ENCODE results near the gene DNAJB13.

DNAJB13 gene

GRCh38 chr11:74015919-74016684 lies 65.3 kb downstream of the DNAJB13 start:
- in situ Hi-C loops (cut with MboI; ENCODE audit: low sequenced_read_pairs): no loop called here

GRCh38 chr11:74017631-74018030 lies 66.8 kb downstream of the DNAJB13 start:
- Histone ChIP-seq H3K27me3 (ENCODE audit: low read depth) (no peaks in the 10 kb centered on the region), H3K9me3 (no peaks in the 10 kb centered on the region), H3K4me1 (no peaks in the 10 kb centered on the region), H3K36me3 (replicated peaks) (peaks cover 3% of the 10 kb centered on the region), H3K4me3 (no peak overlapping the region)
- no peak for DNase-seq (ENCODE audit: low spot score in 2 of 2)
- in situ Hi-C loops (cut with MboI; ENCODE audit: low sequenced_read_pairs): no loop called here

More at GRCh38 chr11:74015919-74016684, 65.3 kb downstream of the DNAJB13 start:
- no peaks in the 10 kb centered on the region for H3K27me3 ChIP-seq (ENCODE audit: low read depth)
- no peaks in the 10 kb centered on the region for H3K4me1 ChIP-seq
- H3K4me3 ChIP-seq: no peak overlapping the region
- H3K36me3 ChIP-seq (replicated peaks): peaks cover 3% of the 10 kb centered on the region
- DNase-seq (ENCODE audit: low spot score in 2 of 2): no peak
- no peaks in the 10 kb centered on the region for H3K9me3 ChIP-seq

GRCh38 chr11:74018331-74019005 lies 67.6 kb downstream of the DNAJB13 start:
- H3K27me3 ChIP-seq (ENCODE audit: low read depth): no peaks in the 10 kb centered on the region
- no peaks in the 10 kb centered on the region for H3K9me3 ChIP-seq
- DNase-seq (ENCODE audit: low spot score in 2 of 2): no peak
- no peak overlapping the region for H3K4me3 ChIP-seq
- in situ Hi-C loops (cut with MboI; ENCODE audit: low sequenced_read_pairs): no loop called here
- H3K36me3 ChIP-seq (replicated peaks): peaks cover 3% of the 10 kb centered on the region
- H3K4me1 ChIP-seq: no peaks in the 10 kb centered on the region

DNA sequence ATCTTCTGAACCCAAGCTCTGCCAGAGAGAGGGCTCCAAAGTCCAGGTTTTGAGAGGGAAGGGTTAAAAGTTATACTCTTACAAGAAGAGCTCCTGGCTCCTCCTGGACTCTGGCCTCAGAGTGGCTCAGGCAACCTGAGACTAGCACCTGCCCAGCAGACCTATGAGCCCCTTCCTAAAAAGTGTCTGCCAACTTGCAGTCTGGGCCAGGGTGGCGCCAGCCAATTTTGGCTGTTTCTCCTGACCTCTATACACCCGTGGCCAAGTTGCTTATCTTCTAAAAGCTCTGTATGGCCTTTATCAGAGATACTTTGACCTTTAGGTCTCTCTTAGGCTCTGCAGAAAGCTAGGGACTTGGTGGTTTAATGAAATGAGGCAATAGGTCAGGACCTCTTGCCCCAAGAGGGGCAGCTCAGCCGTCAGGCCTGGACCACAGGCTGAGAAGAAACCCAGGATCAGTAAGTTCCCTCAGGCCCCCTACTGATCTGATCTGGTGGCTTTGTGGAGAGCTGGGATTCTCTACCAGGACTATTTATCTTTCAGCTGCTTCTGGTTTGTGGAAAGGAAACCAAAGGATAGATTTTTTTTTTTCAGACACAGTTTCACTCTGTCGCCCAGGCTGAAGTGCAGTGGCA lies 68.4 kb downstream of the DNAJB13 start:
- H3K9me3 ChIP-seq: no peaks in the 10 kb centered on the region
- no peaks in the 10 kb centered on the region for H3K4me1 ChIP-seq
- no peak for DNase-seq (ENCODE audit: low spot score in 2 of 2)
- peaks cover 3% of the 10 kb centered on the region for H3K36me3 ChIP-seq (replicated peaks)
- H3K4me3 ChIP-seq: no peak overlapping the region
- H3K27me3 ChIP-seq (ENCODE audit: low read depth): no peaks in the 10 kb centered on the region
- in situ Hi-C loops (cut with MboI; ENCODE audit: low sequenced_read_pairs): no loop called here

- no peak overlapping the region for H3K4me3 ChIP-seq
- in situ Hi-C loops (cut with MboI; ENCODE audit: low sequenced_read_pairs): no loop called here
- peaks cover 3% of the 10 kb centered on the region for H3K36me3 ChIP-seq (replicated peaks)
- no peak for DNase-seq (ENCODE audit: low spot score in 2 of 2)
- no peaks in the 10 kb centered on the region for H3K4me1 ChIP-seq
- H3K9me3 ChIP-seq: no peaks in the 10 kb centered on the region
- no peaks in the 10 kb centered on the region for H3K27me3 ChIP-seq (ENCODE audit: low read depth)
Measured at GRCh38 chr11:74019860-74020259, 69.0 kb downstream of the DNAJB13 start.
